GM19328 (cell line): ENCODE data around the gene FAM163B.

Source experiments
- ATAC-seq: cut with Tn5 transposase; IDR thresholded peaks from one replicate; pipeline ENCODE4 v1.9.1; 2021; ENCODE audit warnings: mild to moderate bottlenecking, moderate library complexity; ENCODE audit not compliant: unreplicated experiment

FAM163B gene

GRCh38 chr9:133583586-133583985, 25.6 kb downstream of the FAM163B start:
- ATAC-seq = no peak

GRCh38 chr9:133583111-133583510, 26.1 kb downstream of the FAM163B start:
- no peak for ATAC-seq

GRCh38 chr9:133582501-133583045, 26.6 kb downstream of the FAM163B start:
- no peak for ATAC-seq

- no peak for ATAC-seq
Measured at GRCh38 chr9:133581513-133582343, 27.5 kb downstream of the FAM163B start.

- ATAC-seq = no peak
Measured at GRCh38 chr9:133581011-133581410, 28.2 kb downstream of the FAM163B start.

- ATAC-seq = no peak
Measured at GRCh38 chr9:133580419-133580738, 28.8 kb downstream of the FAM163B start.

- ATAC-seq = no peak
Measured at GRCh38 chr9:133579601-133580418, 29.4 kb downstream of the FAM163B start.

GRCh38 chr9:133578524-133579441, 30.4 kb downstream of the FAM163B start:
- ATAC-seq = no peak

GRCh38 chr9:133577737-133578112, 31.5 kb downstream of the FAM163B start:
- ATAC-seq = no peak

- no peak for ATAC-seq
Measured at GRCh38 chr9:133576875-133577736, 32.1 kb downstream of the FAM163B start.

- no peak for ATAC-seq
Measured at GRCh38 chr9:133576031-133576874, 32.9 kb downstream of the FAM163B start.

GRCh38 chr9:133575186-133576030, 33.8 kb downstream of the FAM163B start:
- no peak for ATAC-seq

GRCh38 chr9:133574771-133575170, 34.4 kb downstream of the FAM163B start:
- no peak for ATAC-seq

- no peak for ATAC-seq
Measured at GRCh38 chr9:133573791-133574515, 35.2 kb downstream of the FAM163B start.

- no peak for ATAC-seq
Measured at GRCh38 chr9:133572821-133573361, 36.3 kb downstream of the FAM163B start.

- ATAC-seq = no peak
Measured at GRCh38 chr9:133571896-133572595, 37.1 kb downstream of the FAM163B start.
